K562 (cell line): ENCODE data around the gene BHLHE23. TPM values are rescaled to one million over a fixed set of nuclear protein-coding genes. Genes with fewer than 3 reads are reported as not detected.

ENCODE experiments used
- ATAC-seq: fragments of 200-7000 bp; cut with Tn5 transposase; 3 replicates; pipeline ENCODE4 v1.9.1; 2020; ENCODE audit warnings: moderate library complexity
- BruUV-seq: library from RNA; stranded (reverse); fragments of 400-500 nt; replicated peaks from 2 replicates; lab custom pipeline; 2021; lab: Mats Ljungman, UMichigan
- CTCF ChIA-PET: fragments of 300-600 bp; formaldehyde crosslinking; extraction: SDS; loops from one replicate; lab custom pipeline; 2021; ENCODE audit warnings: low intra/inter-chr PET ratio; lab: Yijun Ruan, JAX
- POLR2A ChIA-PET: fragments of 300-600, 350-650 bp; sonication (Branson Sonifier 250); formaldehyde crosslinking; extraction: SDS; loops from one replicate; lab custom pipeline; 2021; ENCODE audit warnings: antibody characterized with exemption, inconsistent platforms; lab: Yijun Ruan, JAX
- DNase-seq, 4 experiments: peaks; one replicate each; pipeline versions ENCODE4 v3.0.0 to v3.0.0-alpha.2; 2011 to 2018; ENCODE audit warnings: low spot score in 3 of 4, mixed read lengths in 3 of 4; ENCODE audit errors: extremely low read depth in 1 of 4
- FAIRE-seq: peaks from 2 replicates; lab custom pipeline; 2011; peaks lifted over from hg19 to GRCh38; lab: Jason Lieb, UNC
- H2AFZ ChIP-seq: 2 replicates; pipeline ENCODE4 v1.6.0; 2011; ENCODE audit warnings: low read depth, low read length, control low read depth, inconsistent platforms
- H3K27ac ChIP-seq: fragments of 200-600 bp; 3 replicates; pipeline ENCODE4 v1.8.0; 2011; ENCODE audit warnings: low read depth, mild to moderate bottlenecking, control low read depth, inconsistent platforms, low read length, moderate library complexity, mixed read lengths; ENCODE audit errors: extremely low read depth
- H3K27me3 ChIP-seq, 2 experiments: fragments of 300-600 bp in 1 of 2; 2 replicates in 1 of 2; 3 replicates in 1 of 2; pipeline versions ENCODE4 v1.6.0 to v1.8.0; 2011; ENCODE audit warnings: inconsistent platforms in 2 of 2, low read length in 2 of 2, mild to moderate bottlenecking in 1 of 2, mixed read lengths in 1 of 2, moderate library complexity in 1 of 2; ENCODE audit not compliant: control insufficient read depth in 2 of 2, insufficient read depth in 2 of 2
- H3K36me3 ChIP-seq: fragments of 300-600 bp; 3 replicates; pipeline ENCODE4 v1.8.0; 2011; ENCODE audit warnings: mild to moderate bottlenecking, low read length, inconsistent platforms; ENCODE audit not compliant: control insufficient read depth, insufficient read depth
- H3K4me1 ChIP-seq, 2 experiments: fragments of 200-600 bp in 1 of 2; replicated peaks in 1 of 2; 2 replicates in 1 of 2; 3 replicates in 1 of 2; pipeline versions ENCODE4 v1.5.1 to v1.8.0; 2011; ENCODE audit warnings: inconsistent platforms in 2 of 2, low read length in 2 of 2, mild to moderate bottlenecking in 1 of 2, mixed read lengths in 1 of 2, moderate library complexity in 1 of 2; ENCODE audit not compliant: control insufficient read depth in 2 of 2, insufficient read depth in 2 of 2
- H3K4me2 ChIP-seq: 2 replicates; pipeline ENCODE4 v1.6.1; 2011; ENCODE audit warnings: low read length, control low read depth, inconsistent platforms, mixed read lengths; ENCODE audit not compliant: insufficient read depth
- H3K4me3 ChIP-seq: fragments of 200-600 bp; sonication (generic), shearing (Covaris generic); 2 replicates; pipeline ENCODE4 v1.5.1; 2016; ENCODE audit warnings: control low read depth, inconsistent platforms
- H3K79me2 ChIP-seq: fragments of 200-600 bp; 3 replicates; pipeline ENCODE4 v1.8.0; 2011; ENCODE audit warnings: low read length, inconsistent platforms; ENCODE audit not compliant: control insufficient read depth, insufficient read depth
- H3K9ac ChIP-seq, 2 experiments: 2 replicates each; pipeline versions ENCODE4 v1.6.0 to v1.6.1; 2011; ENCODE audit warnings: low read depth in 2 of 2, low read length in 2 of 2, control low read depth in 1 of 2, inconsistent platforms in 1 of 2, mild to moderate bottlenecking in 1 of 2, mixed read lengths in 1 of 2; ENCODE audit not compliant: insufficient read depth in 1 of 2
- H3K9me1 ChIP-seq: one replicate; pipeline ENCODE4 v1.6.0; 2011; ENCODE audit warnings: inconsistent platforms, mild to moderate bottlenecking, low read length, moderate library complexity; ENCODE audit not compliant: control insufficient read depth, insufficient read depth
- H3K9me3 ChIP-seq: replicated peaks from 2 replicates; pipeline ENCODE4 v1.5.1; 2011; ENCODE audit warnings: low read depth, low read length, inconsistent platforms; ENCODE audit not compliant: control insufficient read depth, insufficient read depth
- H4K20me1 ChIP-seq: replicated peaks from 2 replicates; pipeline ENCODE4 v1.6.1; 2011; ENCODE audit warnings: low read length, inconsistent platforms, mixed read lengths; ENCODE audit not compliant: control insufficient read depth, insufficient read depth
- CCNT2 ChIP-seq: IDR thresholded peaks from 2 replicates; pipeline ENCODE4 v1.6.1; 2011; ENCODE audit warnings: borderline replicate concordance, low read depth, mild to moderate bottlenecking, moderate library complexity, mixed read lengths, low read length; ENCODE audit not compliant: insufficient read length; ENCODE audit errors: extremely low read depth
- ELF1 ChIP-seq: fragments of 200-800 bp; sonication (Bioruptor generic); IDR thresholded peaks from 2 replicates; pipeline ENCODE4 v1.6.1; 2016; ENCODE audit warnings: missing genetic modification characterization, missing compliant biosample characterization
- MAX ChIP-seq: sonication (generic); formaldehyde crosslinking; IDR thresholded peaks from 2 replicates; pipeline ENCODE4 v1.9.0; 2022; ENCODE audit warnings: mild to moderate bottlenecking, missing genetic modification reagents
- PTTG1 ChIP-seq: fragments of 450-650 bp; IDR thresholded peaks from 2 replicates; pipeline ENCODE4 v1.6.1; 2016; ENCODE audit warnings: low read depth, mild to moderate bottlenecking, missing genetic modification characterization, missing compliant biosample characterization
- RREB1 ChIP-seq: fragments of 250-450 bp; sonication (Bioruptor Pico); IDR thresholded peaks from 2 replicates; pipeline ENCODE4 v1.4.0; 2020
- ZNF121 ChIP-seq: sonication (generic); formaldehyde crosslinking; conservative IDR thresholded peaks from 2 replicates; pipeline ENCODE4 v1.8.0; 2022; ENCODE audit warnings: missing genetic modification reagents
- ZNF280A ChIP-seq: fragments of 450-650 bp; IDR thresholded peaks from 2 replicates; pipeline ENCODE4 v1.6.1; 2018; ENCODE audit warnings: mild to moderate bottlenecking, low read depth; ENCODE audit not compliant: partially characterized antibody
- ZNF398 ChIP-seq: fragments of 250-450 bp; sonication (Bioruptor Pico); IDR thresholded peaks from 2 replicates; pipeline ENCODE4 v1.8.0; 2021; ENCODE audit warnings: moderate library complexity, mild to moderate bottlenecking, inconsistent platforms
- ZNF431 ChIP-seq: sonication (generic); formaldehyde crosslinking; IDR thresholded peaks from 2 replicates; pipeline ENCODE4 v1.8.0; 2022; ENCODE audit warnings: mild to moderate bottlenecking, missing genetic modification reagents
- WGBS: fragments of 100-300 bp; shearing (Covaris generic); methylation state at CpG from one replicate; pipeline ENCODE4 v1.1.6; 2016; ENCODE audit warnings: low coverage, mixed read lengths; ENCODE audit not compliant: insufficient coverage; ENCODE audit errors: missing lambda C conversion rate; 5-methylcytosine and 5-hydroxymethylcytosine counted together
- in situ Hi-C: fragments of 300-500 bp; cut with MboI; formaldehyde crosslinking; loops from 4 replicates; pipeline ENCODE4 v1.15.0; 2018; ENCODE audit warnings: inconsistent platforms, mixed read lengths
- intact Hi-C: fragments of 100-400 bp; cut with micrococcal nuclease; formaldehyde crosslinking; loops from 2 replicates; pipeline ENCODE4 v1.14.2; 2022
- polyA plus RNA-seq, 8 experiments: library from polyadenylated mRNA; depleted of rRNA in 4 of 8; stranded (reverse) in 5 of 8; unstranded in 3 of 8; fragments of >200 nt; fragmentation: Nextera tagmentation in 2 of 8; fragmentation: Illumina TruSeq in 1 of 8; extraction: Ambion mirVana in 2 of 8; extraction: Trizol in 1 of 8; gene quantifications; 2 replicates each; pipeline versions ENCODE4 v1.2.1 to v1.2.3, GENCODE V29; 2011 to 2014; ENCODE audit warnings: inconsistent platforms in 1 of 8, missing spikeins in 1 of 8
- total RNA-seq, 7 experiments: library from RNA; depleted of rRNA in 6 of 7; stranded (reverse); fragments of >200 nt in 6 of 7; fragmentation: Illumina TruSeq in 2 of 7; extraction: Trizol in 2 of 7; gene quantifications; 2 replicates each; pipeline versions ENCODE4 v1.2.1 to v1.2.3, GENCODE V29; 2011 to 2021; ENCODE audit warnings: low replicate concordance in 1 of 7

BHLHE23 gene
- total and polyA plus RNA-seq, 9 of the 15 experiments (the other 6 are each of a cell fraction or from before 2014, with no cell fraction given): not detected

GRCh38 chr20:62972845-62973745 is 33.7 kb downstream of the BHLHE23 start:
- no TSS peak for BruUV-seq
- peaks cover 30 to 93% of the 10 kb centered on the region in 2 experiments for H3K27me3 ChIP-seq
- H3K9me1 ChIP-seq: no peaks in the 10 kb centered on the region
- H3K4me3 ChIP-seq: no peak overlapping the region
- no peak overlapping the region for H3K4me2 ChIP-seq
- ChIA-PET CTCF (interaction anchor here (0.7 to 1.5 kb wide), 3 partner anchors 36 to 307 kb away, joined by 3 to 16 read pairs (median 3); no protein-coding TSS in a partner anchor), POLR2A (interaction anchor here (0.6 to 1.3 kb wide), 7 partner anchors 9 to 98 kb away, joined by 3 to 4 read pairs (median 3); no protein-coding TSS in a partner anchor)
- FAIRE-seq (no peak), ATAC-seq (no peak), DNase-seq (no peak)
- no peaks in the 10 kb centered on the region; the same call in 1 of the 2 replicates for H4K20me1 ChIP-seq
- intact Hi-C loops: loop anchor here (1.0 kb wide), 1 partner anchor 36 kb away; no protein-coding TSS in a partner anchor
- H3K4me1 ChIP-seq: peaks cover 0 to 45% of the 10 kb centered on the region in 2 experiments; a peak in 3 of 5 replicates
- no peaks in the 10 kb centered on the region for H3K9me3 ChIP-seq
- H3K36me3 ChIP-seq: no peaks in the 10 kb centered on the region
- 34% methylated on average over 28 of the region's 48 CpGs for WGBS
- no peak overlapping the region for H3K27ac ChIP-seq
- in situ Hi-C loops: no loop called here
- TF ChIP-seq PTTG1 (tag) (no peak), ZNF121 (CRISPR knock-in tag) (no peak), MAX (no peak), ZNF280A (no peak), ZNF431 (CRISPR knock-in tag) (no peak), CCNT2 (no peak), ZNF398 (CRISPR knock-in tag) (no peak), RREB1 (CRISPR knock-in tag) (no peak), ELF1 (tag) (no peak)
- no peak overlapping the region for H2AFZ ChIP-seq
- no peaks in the 10 kb centered on the region for H3K79me2 ChIP-seq
- H3K9ac ChIP-seq: no peak overlapping the region
